NCI-H2171 treated with DMSO at 0.1 percent for 48 hours (cell line): ENCODE measurements around the gene PCK1.
"Not testable (repeated sequence)": the region's sequence is repeated elsewhere in the genome, so short reads cannot be mapped to it uniquely, and the experiment has no call there.

Source experiments
- DNase-seq: peaks from one replicate; lab custom pipeline; 2025; lab: John Stamatoyannopoulos, UW

Gene PCK1

DNA sequence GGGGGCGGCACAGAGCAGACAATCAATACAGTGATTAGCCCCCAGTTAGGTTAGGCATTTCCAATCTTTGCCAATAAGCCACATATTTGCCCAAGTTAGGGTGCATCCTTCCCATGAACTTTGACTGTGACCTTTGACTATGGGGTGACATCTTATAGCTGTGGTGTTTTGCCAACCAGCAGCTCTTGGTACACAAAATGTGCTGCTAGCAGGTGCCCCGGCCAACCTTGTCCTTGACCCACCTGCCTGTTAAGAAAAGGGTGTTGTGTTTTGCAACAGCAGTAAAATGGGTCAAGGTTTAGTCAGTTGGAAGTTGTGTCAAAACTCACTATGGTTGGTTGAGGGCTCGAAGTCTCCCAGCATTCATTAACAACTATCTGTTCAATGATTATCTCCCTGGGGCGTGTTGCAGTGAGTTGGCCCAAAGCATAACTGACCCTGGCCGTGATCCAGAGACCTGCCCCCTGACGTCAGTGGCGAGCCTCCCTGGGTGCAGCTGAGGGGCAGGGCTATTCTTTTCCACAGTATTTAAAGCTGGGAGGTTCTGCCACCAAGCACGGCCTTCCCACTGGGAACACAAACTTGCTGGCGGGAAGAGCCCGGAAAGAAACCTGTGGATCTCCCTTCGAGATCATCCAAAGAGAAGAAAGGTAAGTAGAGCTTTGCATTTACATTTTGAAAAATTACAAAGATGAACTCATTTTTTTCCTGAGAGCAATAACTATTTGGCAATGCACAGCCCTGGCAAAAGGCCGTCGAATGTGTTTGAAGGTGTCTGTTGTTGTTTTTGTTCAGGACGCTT, at the start of gene PCK1:
Gene PCK1, plus strand, starts transcription at position 557 of the 802 bp plus-strand sequence. CDS start 302 bp downstream, outside the sequence.
- DNase-seq, result no peak

- not testable (repeated sequence) for DNase-seq
Measured at GRCh38 chr20:57511709-57512108, 49.2 kb upstream of the PCK1 start.

- DNase-seq, result no peak
Measured at GRCh38 chr20:57512432-57512831, 48.5 kb upstream of the PCK1 start.

GRCh38 chr20:57513199-57513598, 47.7 kb upstream of the PCK1 start:
- no peak for DNase-seq

- DNase-seq, result no peak
Measured at GRCh38 chr20:57514273-57514751, 46.6 kb upstream of the PCK1 start.

- DNase-seq, result no peak
Measured at GRCh38 chr20:57517904-57518303, 43.0 kb upstream of the PCK1 start.

DNA sequence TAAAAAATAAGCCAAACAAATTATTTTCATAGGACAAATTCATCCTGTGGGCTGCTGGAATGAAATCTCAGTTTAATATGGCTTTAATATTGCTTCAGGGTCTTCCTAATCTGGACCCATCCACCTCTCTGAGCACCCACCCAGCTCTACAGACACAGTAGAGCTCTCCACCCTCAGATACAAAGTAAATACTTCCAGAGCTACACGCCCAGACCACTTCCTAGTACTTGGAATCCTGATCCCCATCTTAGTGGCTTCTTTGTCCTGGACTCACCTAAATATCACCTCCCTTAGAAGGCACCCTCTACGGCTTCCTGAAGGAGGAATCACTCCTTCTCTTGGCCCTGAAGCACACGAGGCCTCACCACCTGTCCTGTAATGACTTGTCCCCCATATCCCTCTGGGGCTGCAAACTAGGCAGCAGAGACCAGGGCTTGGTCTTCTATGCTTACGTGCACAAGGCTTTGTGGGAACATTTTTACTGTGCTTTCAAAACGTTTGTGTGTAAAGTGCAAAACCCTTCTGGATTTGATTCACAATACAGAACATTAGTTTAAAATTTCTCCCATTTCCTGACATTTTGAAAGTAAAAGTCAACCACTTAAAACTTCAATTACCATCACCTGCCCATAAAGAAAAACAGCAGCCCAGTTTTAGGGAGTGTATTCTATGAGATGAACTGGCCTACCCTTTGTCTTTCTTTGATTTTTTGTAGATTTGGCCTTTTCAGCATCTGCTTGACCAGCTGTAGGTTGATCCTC, 38.4 kb upstream of the PCK1 start:
- DNase-seq, result no peak

GRCh38 chr20:57523782-57524181, 37.1 kb upstream of the PCK1 start:
- no peak for DNase-seq

DNA sequence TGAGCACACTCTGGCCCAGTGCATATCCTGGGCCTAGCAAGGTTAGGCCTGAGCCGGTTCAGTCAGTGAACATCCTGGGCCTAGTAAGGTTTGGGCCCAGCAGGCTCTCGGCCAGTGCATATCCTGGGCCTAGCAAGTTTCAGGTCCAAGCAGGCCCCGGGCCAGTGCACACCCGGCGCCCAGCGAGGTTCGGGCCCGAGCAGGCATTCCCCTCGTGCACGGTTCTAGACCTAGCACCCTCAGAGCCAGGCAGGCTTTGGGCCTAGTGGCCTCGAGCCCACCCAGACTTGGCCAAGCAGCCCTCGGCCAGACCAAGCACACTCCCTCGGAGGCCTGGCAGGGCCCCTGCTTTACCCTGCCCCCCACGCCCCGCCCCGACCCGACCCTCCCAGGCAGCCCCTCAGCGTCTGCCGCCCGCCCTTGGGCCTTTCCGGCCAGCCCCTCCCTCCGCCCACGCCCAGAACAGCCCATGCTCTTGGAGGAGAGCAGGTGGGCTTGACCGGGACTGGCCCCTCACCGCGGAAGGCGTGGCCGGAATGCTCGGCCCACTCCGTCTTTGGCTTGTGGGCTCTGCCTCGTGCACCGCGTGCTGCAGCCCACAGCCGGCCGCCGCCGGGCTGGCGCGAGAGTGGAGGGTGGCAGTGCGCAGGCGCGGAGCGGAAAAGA, 36.3 kb upstream of the PCK1 start, which contains the start of gene CTCFL:
Gene CTCFL, minus strand, starts transcription at position 630 of the 666 bp plus-strand sequence. CDS start 935 bp downstream, outside the sequence.
- DNase-seq, result no peak

- no peak for DNase-seq
Measured at GRCh38 chr20:57525328-57526086, 35.4 kb upstream of the PCK1 start.

DNA sequence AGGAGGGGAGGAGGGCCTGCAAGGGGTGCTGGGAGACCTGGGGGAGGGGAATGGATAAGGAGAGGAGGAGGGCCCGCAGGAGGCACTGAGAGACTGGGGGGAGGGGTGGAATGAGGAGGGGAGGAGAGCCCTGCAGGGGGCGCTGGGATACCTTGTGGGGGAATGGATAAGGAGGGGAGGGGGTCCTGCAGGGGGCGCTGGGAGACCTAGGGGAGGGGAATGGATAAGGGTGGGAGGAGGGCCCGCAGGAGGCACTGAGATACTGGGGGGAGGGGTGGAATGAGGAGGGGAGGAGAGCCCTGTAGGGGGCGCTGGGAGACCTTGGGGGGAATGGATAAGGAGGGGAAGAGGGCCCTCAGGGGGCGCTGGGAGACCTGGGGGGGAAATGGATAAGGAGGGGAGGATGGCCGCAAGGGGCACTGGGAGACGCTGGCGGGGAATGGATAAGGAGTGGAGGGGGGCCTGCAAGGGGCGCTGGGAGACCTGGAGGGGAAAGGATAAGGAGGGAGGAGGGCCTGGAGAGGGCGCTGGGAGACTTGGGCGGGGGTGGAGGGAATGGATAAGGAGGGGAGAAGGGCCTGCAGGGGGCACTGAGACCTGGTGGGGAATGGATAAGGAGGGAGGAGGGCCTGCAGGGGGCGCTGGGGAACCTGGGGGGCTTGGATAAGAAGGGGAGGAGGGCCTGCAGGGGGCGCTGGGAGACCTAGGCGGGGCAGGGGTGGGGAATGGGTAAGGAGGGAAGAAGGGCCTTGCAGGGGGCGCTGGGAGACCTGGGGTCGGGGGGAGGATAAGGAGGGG, 34.6 kb upstream of the PCK1 start:
- DNase-seq, result no peak

DNA sequence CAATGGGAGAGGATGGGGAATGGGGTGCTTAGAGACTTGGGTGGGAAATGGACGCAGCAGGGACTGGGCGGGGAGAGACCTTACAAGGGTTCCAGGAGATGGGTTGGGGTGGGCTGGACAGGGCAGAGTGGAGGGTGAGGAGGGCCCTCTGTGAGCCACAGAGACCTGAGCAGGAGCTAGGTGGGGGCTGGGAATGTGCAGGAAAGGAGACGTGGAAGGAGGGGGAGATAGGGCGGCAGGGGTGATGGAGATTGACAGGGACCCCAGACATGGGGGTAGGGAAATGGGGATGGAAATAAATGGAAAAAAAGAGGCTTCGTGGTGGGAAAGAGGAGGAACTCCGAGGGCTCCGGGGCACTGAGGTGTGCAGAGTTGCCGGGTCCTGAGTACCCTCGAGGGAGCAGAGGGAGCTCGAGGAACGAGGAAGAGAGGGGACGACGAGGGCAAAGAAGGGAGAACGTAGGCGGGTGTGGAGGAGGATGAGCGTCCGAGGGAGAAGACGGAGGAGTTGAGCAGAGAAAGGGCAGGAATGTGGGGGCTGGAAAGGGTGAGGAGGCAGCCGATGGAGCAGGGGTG, 33.9 kb upstream of the PCK1 start:
- no peak for DNase-seq

- DNase-seq, result no peak
Measured at GRCh38 chr20:57527728-57528127, 33.2 kb upstream of the PCK1 start.

DNA sequence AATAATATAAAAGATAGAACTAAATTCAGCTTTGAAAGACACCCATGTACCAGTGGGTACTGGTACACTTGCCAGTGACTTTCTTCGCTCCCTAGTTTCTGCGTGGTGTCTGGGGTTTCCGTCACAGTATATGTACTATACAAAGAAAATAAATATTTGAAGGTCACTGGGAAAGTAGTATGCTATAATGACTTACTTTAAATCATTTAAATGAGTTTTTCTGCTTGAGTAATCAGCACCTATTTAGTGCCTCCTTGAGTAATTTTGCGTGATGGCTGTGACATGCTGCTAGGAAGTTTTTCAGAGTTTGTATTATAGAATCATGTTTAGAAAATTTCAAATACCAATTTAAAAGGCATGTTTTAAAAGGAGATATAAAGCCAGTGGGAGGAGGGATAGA, 32.8 kb upstream of the PCK1 start:
- DNase-seq, result no peak

GRCh38 chr20:57529160-57529585, 31.7 kb upstream of the PCK1 start:
- DNase-seq, result no peak

DNA sequence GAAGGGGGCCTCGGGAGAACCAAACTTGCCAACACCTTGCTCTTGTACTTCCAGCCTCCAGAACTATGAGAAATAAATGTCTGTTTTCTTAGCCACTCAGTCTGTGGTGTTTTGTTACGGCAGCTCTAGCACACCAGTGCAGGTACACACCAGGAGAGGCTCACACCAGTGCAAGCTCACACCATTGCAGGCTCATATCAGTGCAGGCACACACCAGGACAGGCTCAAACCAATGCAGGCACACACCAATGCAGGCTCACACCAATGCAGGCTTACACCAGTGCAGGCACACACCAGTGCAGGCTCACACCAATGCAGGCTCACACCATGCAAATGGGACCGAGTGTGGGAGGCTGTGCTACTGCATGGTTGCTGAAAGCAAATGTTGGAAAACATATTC, 31.1 kb upstream of the PCK1 start:
- DNase-seq, result no peak

GRCh38 chr20:57530327-57530981, 30.5 kb upstream of the PCK1 start:
- no peak for DNase-seq

DNA sequence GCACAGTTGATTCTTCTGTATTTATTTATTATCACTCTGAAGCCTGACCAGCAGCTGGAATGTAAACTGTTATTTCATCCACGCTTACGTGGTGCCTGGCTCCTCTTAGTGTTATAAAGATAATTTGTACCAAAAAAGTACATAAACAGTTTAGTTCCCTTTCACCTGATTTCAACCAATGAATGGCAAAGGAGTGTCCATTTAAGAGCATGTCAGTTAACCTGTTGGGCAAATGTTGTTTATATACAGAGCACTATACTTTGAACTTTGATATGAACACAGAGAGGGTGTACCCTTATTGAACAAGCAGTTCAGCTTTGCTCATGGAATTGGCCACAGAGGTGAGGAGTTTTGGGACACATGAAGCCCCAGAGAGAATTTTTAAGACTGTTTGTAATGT, 28.8 kb upstream of the PCK1 start:
- no peak for DNase-seq

GRCh38 chr20:57535297-57535696, 25.6 kb upstream of the PCK1 start:
- DNase-seq, result no peak

GRCh38 chr20:57536120-57536708, 24.7 kb upstream of the PCK1 start:
- DNase-seq, result no peak
